H1 (cell line): Measurements from ENCODE around the gene EPB41L3. TPM values are rescaled to one million over a fixed set of nuclear protein-coding genes. Genes with fewer than 3 reads are reported as not detected.

Source experiments
- CTCF ChIA-PET: fragments of 300-600 bp; sonication (Branson Sonifier 250); formaldehyde crosslinking; loops from one replicate; lab custom pipeline; 2021; ENCODE audit not compliant: partially characterized antibody; lab: Charles Lee
- POLR2A ChIA-PET: fragments of 300-600 bp; sonication (Branson Sonifier 250); formaldehyde crosslinking; loops from one replicate; lab custom pipeline; 2021; ENCODE audit warnings: inconsistent platforms; ENCODE audit not compliant: partially characterized antibody; lab: Charles Lee
- DNase-seq, 2 experiments: peaks; one replicate each; pipeline versions ENCODE4 v3.0.0 to v3.0.0-alpha.2; 2010 to 2022; ENCODE audit warnings: low spot score in 2 of 2, low read depth in 1 of 2, mixed read lengths in 1 of 2
- FAIRE-seq: peaks from 2 replicates; lab custom pipeline; 2011; peaks lifted over from hg19 to GRCh38; lab: Jason Lieb, UNC
- H2AFZ ChIP-seq: 2 replicates; pipeline ENCODE4 v1.8.1; 2012; ENCODE audit warnings: low read length, inconsistent platforms
- H2AK5ac ChIP-seq: 2 replicates; pipeline ENCODE4 v1.6.1; 2013; ENCODE audit warnings: low read depth, low read length
- H2BK120ac ChIP-seq: replicated peaks from 2 replicates; pipeline ENCODE3; 2013; ENCODE audit warnings: low read depth, low read length, inconsistent platforms
- H2BK12ac ChIP-seq: 2 replicates; pipeline ENCODE4 v1.6.1; 2013; ENCODE audit warnings: low read depth, low read length
- H2BK15ac ChIP-seq: 2 replicates; pipeline ENCODE4 v1.6.1; 2013; ENCODE audit warnings: low read length
- H2BK20ac ChIP-seq: 2 replicates; pipeline ENCODE4 v1.6.1; 2013; ENCODE audit warnings: low read length
- H2BK5ac ChIP-seq: 2 replicates; pipeline ENCODE4 v1.6.1; 2013; ENCODE audit warnings: low read depth, low read length
- H3K14ac ChIP-seq: 2 replicates; pipeline ENCODE4 v1.6.1; 2013; ENCODE audit warnings: inconsistent platforms; ENCODE audit not compliant: insufficient read length
- H3K18ac ChIP-seq: 2 replicates; pipeline ENCODE4 v1.6.1; 2013; ENCODE audit warnings: low read length; ENCODE audit errors: extremely low read depth
- H3K23ac ChIP-seq: 2 replicates; pipeline ENCODE4 v1.6.1; 2013; ENCODE audit warnings: inconsistent platforms; ENCODE audit not compliant: insufficient read length
- H3K23me2 ChIP-seq: 2 replicates; pipeline ENCODE4 v1.6.1; 2013; ENCODE audit warnings: low read depth, low read length
- H3K27ac ChIP-seq: 2 replicates; pipeline ENCODE4 v1.6.1; 2011; ENCODE audit warnings: low read depth, low read length, inconsistent platforms
- H3K27me3 ChIP-seq, 4 experiments: replicated peaks in 1 of 4; 1 replicate in 1 of 4; 2 replicates in 3 of 4; pipeline versions ENCODE4 v1.6.1 to v1.8.1; 2011 to 2013; ENCODE audit warnings: low read length in 3 of 4, mild to moderate bottlenecking in 3 of 4, inconsistent platforms in 2 of 4, mixed read lengths in 2 of 4, moderate library complexity in 1 of 4; ENCODE audit not compliant: control insufficient read depth in 3 of 4, insufficient read depth in 3 of 4; ENCODE audit errors: extremely low read depth in 1 of 4
- H3K36me3 ChIP-seq, 4 experiments: 2 replicates each; pipeline versions ENCODE4 v1.6.1 to v1.8.1; 2011 to 2013; ENCODE audit warnings: mild to moderate bottlenecking in 4 of 4, low read length in 3 of 4, moderate library complexity in 2 of 4, control low read depth in 1 of 4, inconsistent platforms in 1 of 4; ENCODE audit not compliant: insufficient read depth in 4 of 4, control insufficient read depth in 2 of 4
- H3K4ac ChIP-seq: replicated peaks from 2 replicates; pipeline ENCODE3; 2013; ENCODE audit warnings: low read length, low read depth, mixed read lengths, inconsistent platforms; ENCODE audit not compliant: insufficient read length
- H3K4me1 ChIP-seq, 4 experiments: replicated peaks in 1 of 4; 1 replicate in 1 of 4; 2 replicates in 3 of 4; pipeline versions ENCODE4 v1.6.1 to v1.8.1; 2011 to 2013; ENCODE audit warnings: low read length in 3 of 4, inconsistent platforms in 2 of 4, mixed read lengths in 1 of 4; ENCODE audit not compliant: insufficient read depth in 4 of 4, control insufficient read depth in 3 of 4
- H3K4me2 ChIP-seq, 2 experiments: 2 replicates each; pipeline versions ENCODE4 v1.6.1 to v1.8.1; 2011 to 2013; ENCODE audit warnings: low read depth in 2 of 2, low read length in 2 of 2, control low read depth in 1 of 2, inconsistent platforms in 1 of 2, mild to moderate bottlenecking in 1 of 2; ENCODE audit not compliant: insufficient read depth in 1 of 2
- H3K4me3 ChIP-seq, 4 experiments: fragments of 200-600, 300-600 bp in 1 of 4; sonication (generic), shearing (Covaris generic), sonication (Bioruptor Twin) in 1 of 4; 2 replicates each; pipeline versions ENCODE4 v1.5.1 to v1.8.1; 2011 to 2016; ENCODE audit warnings: low read length in 4 of 4, low read depth in 3 of 4, control low read depth in 2 of 4, inconsistent platforms in 2 of 4, mild to moderate bottlenecking in 2 of 4, mixed read lengths in 1 of 4, moderate library complexity in 1 of 4; ENCODE audit not compliant: insufficient read depth in 2 of 4; ENCODE audit errors: extremely low read depth in 1 of 4
- H3K56ac ChIP-seq: replicated peaks from 2 replicates; pipeline ENCODE3; 2013; ENCODE audit warnings: low read depth, mild to moderate bottlenecking, mixed read lengths, low read length, inconsistent platforms; ENCODE audit not compliant: insufficient read length
- H3K79me1 ChIP-seq: 2 replicates; pipeline ENCODE4 v1.6.1; 2013; ENCODE audit warnings: low read depth, low read length, control low read depth
- H3K79me2 ChIP-seq, 2 experiments: 2 replicates each; pipeline versions ENCODE4 v1.6.1 to v1.8.1; 2012 to 2013; ENCODE audit warnings: low read length in 2 of 2, mild to moderate bottlenecking in 2 of 2, inconsistent platforms in 1 of 2; ENCODE audit not compliant: insufficient read depth in 2 of 2, control insufficient read depth in 1 of 2
- H3K9ac ChIP-seq, 4 experiments: replicated peaks in 1 of 4; 1 replicate in 1 of 4; 2 replicates in 3 of 4; pipeline versions ENCODE4 v1.6.1 to v1.8.1; 2011 to 2013; ENCODE audit warnings: low read depth in 3 of 4, low read length in 3 of 4, control low read depth in 2 of 4, mild to moderate bottlenecking in 2 of 4, moderate library complexity in 2 of 4, inconsistent platforms in 1 of 4; ENCODE audit errors: extremely low read depth in 1 of 4
- H3K9me3 ChIP-seq, 2 experiments: 2 replicates each; pipeline versions ENCODE4 v1.6.1 to v1.8.1; 2012 to 2013; ENCODE audit warnings: mild to moderate bottlenecking in 2 of 2, moderate library complexity in 2 of 2, control low read depth in 1 of 2, inconsistent platforms in 1 of 2, low read depth in 1 of 2, low read length in 1 of 2, mixed read lengths in 1 of 2; ENCODE audit not compliant: insufficient read depth in 2 of 2
- H4K20me1 ChIP-seq, 2 experiments: replicated peaks in 1 of 2; 2 replicates each; pipeline versions ENCODE3 to v1.8.1; 2011 to 2013; ENCODE audit warnings: inconsistent platforms in 2 of 2, low read length in 2 of 2, mild to moderate bottlenecking in 1 of 2; ENCODE audit not compliant: insufficient read depth in 2 of 2, control insufficient read depth in 1 of 2
- H4K5ac ChIP-seq: 2 replicates; pipeline ENCODE4 v1.6.1; 2013; ENCODE audit warnings: low read length, low read depth, mixed read lengths, inconsistent platforms; ENCODE audit not compliant: insufficient read length
- H4K8ac ChIP-seq: 2 replicates; pipeline ENCODE4 v1.8.0; 2013; ENCODE audit warnings: mild to moderate bottlenecking, moderate library complexity, low read length, inconsistent platforms; ENCODE audit not compliant: insufficient read depth; ENCODE audit errors: extremely low read depth
- H4K91ac ChIP-seq: replicated peaks from 2 replicates; pipeline ENCODE3; 2013; ENCODE audit warnings: low read length, mixed read lengths, inconsistent platforms; ENCODE audit not compliant: insufficient read length
- BRCA1 ChIP-seq: IDR thresholded peaks from 2 replicates; pipeline ENCODE4 v1.6.1; 2012; ENCODE audit warnings: low read depth, low read length, improper control_type of control experiment
- CHD2 ChIP-seq: IDR thresholded peaks from 2 replicates; pipeline ENCODE4 v1.6.1; 2012; ENCODE audit warnings: low read length, improper control_type of control experiment
- EGR1 ChIP-seq: IDR thresholded peaks from 2 replicates; pipeline ENCODE4 v1.6.1; 2011; ENCODE audit warnings: low read depth, low read length, borderline replicate concordance
- GABPA ChIP-seq: IDR thresholded peaks from 2 replicates; pipeline ENCODE4 v1.6.1; 2011; ENCODE audit warnings: mild to moderate bottlenecking, low read length, moderate library complexity, borderline replicate concordance; ENCODE audit not compliant: insufficient read depth
- HDAC6 ChIP-seq: IDR thresholded peaks from one replicate; pipeline ENCODE4 v1.7.1; 2012; ENCODE audit warnings: low read depth, mild to moderate bottlenecking, inconsistent platforms, low read length, moderate library complexity
- JUN ChIP-seq: IDR thresholded peaks from 2 replicates; pipeline ENCODE4 v1.6.1; 2011; ENCODE audit warnings: low read depth, mild to moderate bottlenecking, improper control_type of control experiment, low read length
- POU5F1 ChIP-seq: IDR thresholded peaks from 2 replicates; pipeline ENCODE4 v1.6.1; 2011; ENCODE audit warnings: low read depth, mild to moderate bottlenecking, low read length, moderate library complexity
- RBBP5 ChIP-seq: IDR thresholded peaks from 2 replicates; pipeline ENCODE4 v1.7.1; 2012; ENCODE audit warnings: low read depth, mild to moderate bottlenecking, inconsistent platforms, low read length, moderate library complexity, borderline replicate concordance
- RNF2 ChIP-seq: fragments of 200-900, 300-1000 bp; sonication (generic); IDR thresholded peaks from 2 replicates; pipeline ENCODE4 v1.7.1; 2016; ENCODE audit warnings: borderline replicate concordance, low read depth, mild to moderate bottlenecking, antibody characterized with exemption, low read length; ENCODE audit not compliant: poor library complexity, severe bottlenecking; ENCODE audit errors: missing control alignments
- SIRT6 ChIP-seq: IDR thresholded peaks from one replicate; pipeline ENCODE4 v1.7.1; 2012; ENCODE audit warnings: low read length, inconsistent platforms
- SRF ChIP-seq: IDR thresholded peaks from 2 replicates; pipeline ENCODE4 v1.6.1; 2011; ENCODE audit warnings: mild to moderate bottlenecking, low read depth, low read length, moderate library complexity
- WGBS, 2 experiments: shearing (Covaris generic) in 1 of 2; methylation state at CpG; one replicate each; pipeline versions ENCODE4 v1.1.6 to v1.1.7; 2013 to 2015; ENCODE audit warnings: low lambda C conversion rate in 2 of 2, mixed read lengths in 2 of 2, inconsistent platforms in 1 of 2, low coverage in 1 of 2, missing lambda C conversion rate in 1 of 2; ENCODE audit not compliant: insufficient replicate concordance in 2 of 2, insufficient coverage in 1 of 2, insufficient read length in 1 of 2; ENCODE audit errors: extremely low coverage in 1 of 2, missing lambda C conversion rate in 1 of 2; 5-methylcytosine and 5-hydroxymethylcytosine counted together
- polyA plus RNA-seq, 7 experiments: library from polyadenylated mRNA; depleted of rRNA in 3 of 7; stranded (reverse) in 5 of 7; unstranded in 2 of 7; fragments of >200 nt in 5 of 7; fragments of 200-250 nt in 2 of 7; gene quantifications; 1 replicate in 5 of 7; 2 replicates in 1 of 7; 4 replicates in 1 of 7; pipeline versions ENCODE4 v1.2.1 to v1.2.3, GENCODE V29; 2011 to 2013; ENCODE audit warnings: missing spikeins in 2 of 7, mixed read lengths in 2 of 7
- total RNA-seq: library from RNA; stranded (reverse); fragmentation: NEBNext Ultra II Directional; extraction: Animal tissue kit (Norgen Biotek cat#: 25700); gene quantifications from 2 replicates; pipeline ENCODE4 v1.2.1, GENCODE V29; 2021
- TF ChIP-seq, protein P1 (sequence below): IDR thresholded peaks from 2 replicates; pipeline ENCODE4 v1.6.1; 2012; ENCODE audit warnings: inconsistent platforms

Gene EPB41L3
- total and polyA plus RNA-seq, 2 of the 8 experiments (the other 6 are each of a cell fraction or from before 2014, with no cell fraction given), result 7.9 to 16.1 TPM

GRCh38 chr18:5429681-5430080 lies 114.1 kb downstream of the EPB41L3 start:
- Histone ChIP-seq H2BK5ac (no peak overlapping the region), H3K27ac (no peak overlapping the region), H3K23me2 (no peaks in the 10 kb centered on the region), H3K23ac (no peak overlapping the region), H3K79me1 (no peaks in the 10 kb centered on the region), H2BK12ac (no peak overlapping the region), H2BK15ac (no peak overlapping the region), H3K9ac (no peak overlapping the region), H4K8ac (no peak overlapping the region), H3K14ac (no peak overlapping the region), H3K36me3 (no peaks in the 10 kb centered on the region), H3K4me1 (no peaks in the 10 kb centered on the region; a peak in 1 of 7 replicates), H3K56ac (no peak overlapping the region), H3K4ac (no peak overlapping the region), H2BK120ac (no peak overlapping the region), H3K4me3 (no peak overlapping the region), H3K18ac (no peak overlapping the region), H4K5ac (no peak overlapping the region), H2BK20ac (no peak overlapping the region), H3K79me2 (no peaks in the 10 kb centered on the region), H2AK5ac (no peak overlapping the region), H3K27me3 (no peaks in the 10 kb centered on the region), H4K20me1 (no peaks in the 10 kb centered on the region), H4K91ac (no peak overlapping the region), H2AFZ (no peak overlapping the region), H3K9me3 (no peaks in the 10 kb centered on the region), H3K4me2 (no peak overlapping the region)
- ChIA-PET POLR2A (no interaction called here), CTCF (interaction anchor here (0.5 to 1.5 kb wide), 6 partner anchors 16 to 1509 kb away, joined by 3 to 5 read pairs (median 4); no protein-coding TSS in a partner anchor)
- TF ChIP-seq EGR1 (no peak), SRF (no peak), BRCA1 (no peak), RBBP5 (no peak), GABPA (no peak), CHD2 (no peak), RNF2 (no peak), POU5F1 (no peak), HDAC6 (no peak), JUN (no peak), SIRT6 (no peak)
- TF ChIP-seq, protein P1, sequence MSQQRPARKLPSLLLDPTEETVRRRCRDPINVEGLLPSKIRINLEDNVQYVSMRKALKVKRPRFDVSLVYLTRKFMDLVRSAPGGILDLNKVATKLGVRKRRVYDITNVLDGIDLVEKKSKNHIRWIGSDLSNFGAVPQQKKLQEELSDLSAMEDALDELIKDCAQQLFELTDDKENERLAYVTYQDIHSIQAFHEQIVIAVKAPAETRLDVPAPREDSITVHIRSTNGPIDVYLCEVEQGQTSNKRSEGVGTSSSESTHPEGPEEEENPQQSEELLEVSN, result no peak
- DNase-seq (no peak), FAIRE-seq (no peak)
- WGBS, 2 experiments, result 95% methylated on average over 7 of the region's 7 CpGs; no CpG with 5 or more reads in 1 of the 2 experiments
